ENCODE data around the gene ADCYAP1R1.

DNA sequence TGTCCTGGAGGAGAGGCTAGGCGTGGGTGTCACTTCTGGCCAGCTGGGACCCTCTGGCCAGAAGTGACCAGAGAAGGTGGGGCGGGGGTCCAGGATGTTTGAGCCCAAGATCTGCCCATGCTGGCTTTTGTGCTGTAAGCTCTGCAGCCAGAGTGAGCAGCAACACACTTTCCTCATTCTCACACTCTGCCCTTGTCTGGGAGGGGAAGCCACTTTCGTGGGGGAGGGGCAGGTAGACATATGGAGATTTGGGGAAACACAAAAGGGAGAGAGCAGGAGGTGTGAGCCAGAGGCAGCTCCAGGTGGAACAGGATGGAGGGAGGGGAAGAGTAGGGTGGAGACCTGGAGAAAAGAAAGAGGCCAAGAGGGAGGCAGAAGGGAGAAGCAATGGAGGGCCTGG lies 31.5 kb upstream of the ADCYAP1R1 start:
- TF ChIP-seq, protein P1, sequence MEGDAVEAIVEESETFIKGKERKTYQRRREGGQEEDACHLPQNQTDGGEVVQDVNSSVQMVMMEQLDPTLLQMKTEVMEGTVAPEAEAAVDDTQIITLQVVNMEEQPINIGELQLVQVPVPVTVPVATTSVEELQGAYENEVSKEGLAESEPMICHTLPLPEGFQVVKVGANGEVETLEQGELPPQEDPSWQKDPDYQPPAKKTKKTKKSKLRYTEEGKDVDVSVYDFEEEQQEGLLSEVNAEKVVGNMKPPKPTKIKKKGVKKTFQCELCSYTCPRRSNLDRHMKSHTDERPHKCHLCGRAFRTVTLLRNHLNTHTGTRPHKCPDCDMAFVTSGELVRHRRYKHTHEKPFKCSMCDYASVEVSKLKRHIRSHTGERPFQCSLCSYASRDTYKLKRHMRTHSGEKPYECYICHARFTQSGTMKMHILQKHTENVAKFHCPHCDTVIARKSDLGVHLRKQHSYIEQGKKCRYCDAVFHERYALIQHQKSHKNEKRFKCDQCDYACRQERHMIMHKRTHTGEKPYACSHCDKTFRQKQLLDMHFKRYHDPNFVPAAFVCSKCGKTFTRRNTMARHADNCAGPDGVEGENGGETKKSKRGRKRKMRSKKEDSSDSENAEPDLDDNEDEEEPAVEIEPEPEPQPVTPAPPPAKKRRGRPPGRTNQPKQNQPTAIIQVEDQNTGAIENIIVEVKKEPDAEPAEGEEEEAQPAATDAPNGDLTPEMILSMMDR (IDR thresholded peaks at IDR 0.05; ENCODE audit: low read depth, low read length), result no peak
- no peak for TF ChIP-seq EZH2phosphoT487 (IDR thresholded peaks at IDR 0.05; ENCODE audit: low read depth)

All from OCI-LY3 (cell line).